ENCODE data around the gene CMTM7. TPM values are rescaled to one million over a fixed set of nuclear protein-coding genes. Genes with fewer than 3 reads are reported as not detected.

CMTM7 gene
- total and polyA plus RNA-seq, 9 of the 15 experiments (the other 6 are each of a cell fraction or from before 2014, with no cell fraction given): 0.03 to 1.6 (median 0.42) TPM; not detected in 4

- TF ChIP-seq MGA (IDR thresholded peaks at IDR 0.05) (no peak), MTA2 (IDR thresholded peaks at IDR 0.05; ENCODE audit: low read depth) (no peak), HSF4 (CRISPR knock-in tag; IDR thresholded peaks at IDR 0.05; ENCODE audit: borderline replicate concordance) (no peak), KDM1A (IDR thresholded peaks at IDR 0.05) (peak; percentile 76 to 80), ARID1B (IDR thresholded peaks at IDR 0.05) (peak; percentile 68), MXI1 (IDR thresholded peaks at IDR 0.05; ENCODE audit: low read depth, low read length) (no peak), RERE (CRISPR knock-in tag; IDR thresholded peaks at IDR 0.05; ENCODE audit: borderline replicate concordance) (no peak), MTA1 (IDR thresholded peaks at IDR 0.05; ENCODE audit: borderline replicate concordance) (no peak), RB1 (IDR thresholded peaks at IDR 0.05; ENCODE audit: low read depth) (no peak), YBX1 (IDR thresholded peaks at IDR 0.05) (no peak), SMARCA4 (IDR thresholded peaks at IDR 0.05) (peak; percentile 66)
Observed at GRCh38 chr3:32493437-32494414, 102.1 kb downstream of the CMTM7 start (continued).

Measured in K562 (cell line).